GM23338 (cell line): ENCODE results near the gene AKAP10. TPM values are rescaled to one million over a fixed set of nuclear protein-coding genes. Genes with fewer than 3 reads are reported as not detected.

ENCODE experiments used
- ATAC-seq: fragments of 200-7000 bp; cut with Tn5 transposase; 3 replicates; pipeline ENCODE4 v1.9.1; 2020
- DNase-seq: peaks from one replicate; pipeline ENCODE4 v3.0.0-alpha.2; 2015; ENCODE audit warnings: low spot score
- H2AFZ ChIP-seq: fragments of 200-600 bp; sonication (generic); 2 replicates; pipeline ENCODE4 v1.8.0; 2016; ENCODE audit warnings: antibody characterized with exemption, mild to moderate bottlenecking, moderate library complexity
- H3F3A ChIP-seq: fragments of 200-600 bp; sonication (generic); replicated peaks from 2 replicates; pipeline ENCODE4 v1.8.0; 2017; ENCODE audit warnings: antibody characterized with exemption, mixed run types, low read depth
- H3K27ac ChIP-seq: fragments of 200-600 bp; sonication (generic); 2 replicates; pipeline ENCODE4 v1.6.1; 2016; ENCODE audit warnings: low read depth
- H3K27me3 ChIP-seq: fragments of 200-600 bp; sonication (generic); 2 replicates; pipeline ENCODE4 v1.8.0; 2016; ENCODE audit warnings: mild to moderate bottlenecking, mixed run types, moderate library complexity; ENCODE audit not compliant: insufficient read depth
- H3K36me3 ChIP-seq: fragments of 200-600 bp; sonication (generic); 2 replicates; pipeline ENCODE4 v1.8.0; 2016; ENCODE audit warnings: mild to moderate bottlenecking; ENCODE audit not compliant: insufficient read depth
- H3K4me1 ChIP-seq: fragments of 200-600 bp; sonication (generic); 2 replicates; pipeline ENCODE4 v1.8.0; 2016; ENCODE audit warnings: mild to moderate bottlenecking, moderate library complexity; ENCODE audit not compliant: insufficient read depth
- H3K4me2 ChIP-seq: fragments of 200-600 bp; sonication (generic); 2 replicates; pipeline ENCODE4 v1.7.1; 2017; ENCODE audit warnings: mixed run types
- H3K4me3 ChIP-seq: fragments of 200-600 bp; sonication (generic); 2 replicates; pipeline ENCODE4 v1.6.1; 2016; ENCODE audit warnings: mixed run types
- H3K79me2 ChIP-seq: fragments of 200-600 bp; sonication (generic); replicated peaks from 2 replicates; pipeline ENCODE4 v1.8.0; 2017; ENCODE audit warnings: mild to moderate bottlenecking; ENCODE audit not compliant: insufficient read depth
- H3K9me2 ChIP-seq: fragments of 200-600 bp; sonication (generic); 2 replicates; pipeline ENCODE4 v1.8.0; 2017; ENCODE audit not compliant: insufficient read depth
- H4K20me1 ChIP-seq: fragments of 200-600 bp; sonication (generic); replicated peaks from 2 replicates; pipeline ENCODE4 v1.8.0; 2017; ENCODE audit warnings: mild to moderate bottlenecking; ENCODE audit not compliant: insufficient read depth
- H3K27ac Mint-ChIP-seq: 2 replicates; pipeline ENCODE4 v1.8.0; 2020; ENCODE audit warnings: inconsistent platforms, mild to moderate bottlenecking, moderate library complexity, mixed read lengths
- H3K27me3 Mint-ChIP-seq: 3 replicates; pipeline ENCODE4 v1.8.0; 2022; ENCODE audit warnings: low read depth, mild to moderate bottlenecking, moderate library complexity, mixed read lengths, inconsistent platforms; ENCODE audit not compliant: insufficient read depth, poor library complexity
- H3K36me3 Mint-ChIP-seq: 3 replicates; pipeline ENCODE4 v1.8.0; 2021; ENCODE audit warnings: low read depth, mild to moderate bottlenecking, inconsistent platforms, moderate library complexity, mixed read lengths
- H3K4me1 Mint-ChIP-seq: 3 replicates; pipeline ENCODE4 v1.8.0; 2020; ENCODE audit warnings: mild to moderate bottlenecking, inconsistent platforms, mixed read lengths
- H3K4me3 Mint-ChIP-seq: 3 replicates; pipeline ENCODE4 v1.8.0; 2021; ENCODE audit warnings: moderate library complexity, mild to moderate bottlenecking, inconsistent platforms, mixed read lengths
- H3K9me3 Mint-ChIP-seq: 3 replicates; pipeline ENCODE4 v1.8.0; 2020; ENCODE audit warnings: moderate library complexity, mild to moderate bottlenecking, inconsistent platforms, mixed read lengths
- CREB1 ChIP-seq: fragments of 250-450 bp; sonication (Bioruptor Pico); IDR thresholded peaks from 2 replicates; pipeline ENCODE4 v1.5.0; 2020; ENCODE audit warnings: low read depth, mild to moderate bottlenecking, moderate library complexity
- CTCF ChIP-seq, 2 experiments: fragments of 200-600 bp in 1 of 2; sonication (generic) in 1 of 2; conservative IDR thresholded peaks; 2 replicates each; pipeline versions ENCODE4 v1.5.1 to v1.6.1; 2016 to 2017; ENCODE audit warnings: antibody characterized with exemption in 2 of 2, low read depth in 2 of 2, mild to moderate bottlenecking in 2 of 2, moderate library complexity in 1 of 2
- ETS1 ChIP-seq: IDR thresholded peaks from 2 replicates; pipeline ENCODE4 v1.6.1; 2016; ENCODE audit warnings: antibody characterized with exemption
- EZH2 ChIP-seq: fragments of 200-600 bp; sonication (generic); IDR thresholded peaks from one replicate; pipeline ENCODE4 v1.8.0; 2017; ENCODE audit warnings: antibody characterized with exemption, mild to moderate bottlenecking, low read depth; ENCODE audit not compliant: unreplicated experiment
- EZH2phosphoT487 ChIP-seq: fragments of 200-600 bp; sonication (generic); IDR thresholded peaks from one replicate; pipeline ENCODE4 v1.8.1; 2018; ENCODE audit warnings: antibody characterized with exemption; ENCODE audit not compliant: unreplicated experiment
- JUNB ChIP-seq: IDR thresholded peaks from one replicate; pipeline ENCODE4 v1.6.1; 2016; ENCODE audit warnings: antibody characterized with exemption; ENCODE audit not compliant: unreplicated experiment
- NANOG ChIP-seq: IDR thresholded peaks from 2 replicates; pipeline ENCODE4 v1.6.1; 2016; ENCODE audit warnings: antibody characterized with exemption, borderline replicate concordance
- POLR2AphosphoS5 ChIP-seq: IDR thresholded peaks from 2 replicates; pipeline ENCODE4 v1.6.1; 2016; ENCODE audit warnings: antibody characterized with exemption, low read depth
- STAT1 ChIP-seq: IDR thresholded peaks from one replicate; pipeline ENCODE4 v1.6.1; 2016; ENCODE audit warnings: antibody characterized with exemption; ENCODE audit not compliant: unreplicated experiment
- ZNF114 ChIP-seq: fragments of 250-450 bp; sonication (Bioruptor Pico); IDR thresholded peaks from 2 replicates; pipeline ENCODE4 v1.5.0; 2020; ENCODE audit warnings: mild to moderate bottlenecking, moderate library complexity
- ZNF331 ChIP-seq: fragments of 250-450 bp; sonication (Bioruptor Pico); IDR thresholded peaks from 2 replicates; pipeline ENCODE4 v1.5.0; 2020; ENCODE audit warnings: low read depth, mild to moderate bottlenecking, moderate library complexity
- ZNF462 ChIP-seq: fragments of 250-450 bp; sonication (Bioruptor Pico); IDR thresholded peaks from 2 replicates; pipeline ENCODE4 v1.5.0; 2020; ENCODE audit warnings: mild to moderate bottlenecking, moderate library complexity
- polyA plus RNA-seq: library from polyadenylated mRNA; unstranded; fragments of >200 nt; fragmentation: Nextera tagmentation; extraction: Ambion mirVana; gene quantifications from 2 replicates; pipeline ENCODE4 v1.2.1, GENCODE V29; 2016
- total RNA-seq: library from RNA; depleted of rRNA; stranded (reverse); fragments of >200 nt; shearing (Covaris generic); gene quantifications from 2 replicates; pipeline ENCODE4 v1.2.3, GENCODE V29; 2014
- TF ChIP-seq, protein P1 (sequence below): IDR thresholded peaks from one replicate; pipeline ENCODE4 v1.6.1; 2018; ENCODE audit warnings: antibody characterized with exemption; ENCODE audit not compliant: unreplicated experiment

Gene AKAP10
- total and polyA plus RNA-seq, 2 experiments from 2014 or later: 16.7 to 25.9 TPM

DNA sequence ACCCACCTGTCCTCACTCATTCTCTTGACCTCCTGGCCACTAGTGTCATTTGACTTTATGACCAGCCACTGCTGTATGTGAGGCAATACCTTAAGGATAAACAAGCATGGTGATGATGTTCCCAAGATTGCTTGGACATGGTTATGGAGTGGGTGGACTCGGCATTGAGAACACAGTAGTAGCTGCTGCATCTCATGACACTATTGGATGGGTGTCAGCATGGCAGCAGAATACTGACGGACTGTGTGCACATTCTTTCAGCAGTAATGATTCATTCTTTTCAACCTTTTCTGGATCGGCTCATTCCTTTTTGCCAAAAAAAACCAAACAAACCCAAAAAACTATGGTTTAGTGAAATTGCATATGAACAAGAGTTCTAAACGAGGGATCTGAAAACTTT, 45.1 kb upstream of the AKAP10 start:
- Histone ChIP-seq H3F3A (no peaks in the 10 kb centered on the region), H3K4me3 (no peak overlapping the region), H3K4me1 (no peaks in the 10 kb centered on the region), H3K79me2 (no peaks in the 10 kb centered on the region), H4K20me1 (no peaks in the 10 kb centered on the region), H3K36me3 (no peaks in the 10 kb centered on the region), H2AFZ (no peak overlapping the region), H3K27ac (no peak overlapping the region), H3K27me3 (no peaks in the 10 kb centered on the region), H3K4me2 (no peak overlapping the region), H3K9me2 (0 out of 2 replicates have a peak, but pooled peaks cover 3% of the 10 kb centered on the region)
- H3K9me3 Mint-ChIP-seq: no peaks in the 10 kb centered on the region; the same call in 2 of the 3 replicates
- H3K36me3 Mint-ChIP-seq: peaks cover under 1% of the 10 kb centered on the region; the same call in 1 of the 3 replicates
- H3K4me3 Mint-ChIP-seq: no peak overlapping the region
- H3K4me1 Mint-ChIP-seq: no peaks in the 10 kb centered on the region
- no peak for ATAC-seq
- no peak overlapping the region for H3K27ac Mint-ChIP-seq
- no peaks in the 10 kb centered on the region for H3K27me3 Mint-ChIP-seq
- TF ChIP-seq ZNF462 (CRISPR knock-in tag) (no peak), STAT1 (no peak), EZH2phosphoT487 (no peak), NANOG (no peak), JUNB (no peak), ETS1 (no peak), ZNF114 (CRISPR knock-in tag) (no peak), CTCF (conservative IDR thresholded peaks at IDR 0.05; ENCODE audit: low read depth in 2 of 2) (no peak), ZNF331 (no peak), EZH2 (no peak), POLR2AphosphoS5 (no peak), CREB1 (CRISPR knock-in tag) (no peak)
- TF ChIP-seq, protein P1, sequence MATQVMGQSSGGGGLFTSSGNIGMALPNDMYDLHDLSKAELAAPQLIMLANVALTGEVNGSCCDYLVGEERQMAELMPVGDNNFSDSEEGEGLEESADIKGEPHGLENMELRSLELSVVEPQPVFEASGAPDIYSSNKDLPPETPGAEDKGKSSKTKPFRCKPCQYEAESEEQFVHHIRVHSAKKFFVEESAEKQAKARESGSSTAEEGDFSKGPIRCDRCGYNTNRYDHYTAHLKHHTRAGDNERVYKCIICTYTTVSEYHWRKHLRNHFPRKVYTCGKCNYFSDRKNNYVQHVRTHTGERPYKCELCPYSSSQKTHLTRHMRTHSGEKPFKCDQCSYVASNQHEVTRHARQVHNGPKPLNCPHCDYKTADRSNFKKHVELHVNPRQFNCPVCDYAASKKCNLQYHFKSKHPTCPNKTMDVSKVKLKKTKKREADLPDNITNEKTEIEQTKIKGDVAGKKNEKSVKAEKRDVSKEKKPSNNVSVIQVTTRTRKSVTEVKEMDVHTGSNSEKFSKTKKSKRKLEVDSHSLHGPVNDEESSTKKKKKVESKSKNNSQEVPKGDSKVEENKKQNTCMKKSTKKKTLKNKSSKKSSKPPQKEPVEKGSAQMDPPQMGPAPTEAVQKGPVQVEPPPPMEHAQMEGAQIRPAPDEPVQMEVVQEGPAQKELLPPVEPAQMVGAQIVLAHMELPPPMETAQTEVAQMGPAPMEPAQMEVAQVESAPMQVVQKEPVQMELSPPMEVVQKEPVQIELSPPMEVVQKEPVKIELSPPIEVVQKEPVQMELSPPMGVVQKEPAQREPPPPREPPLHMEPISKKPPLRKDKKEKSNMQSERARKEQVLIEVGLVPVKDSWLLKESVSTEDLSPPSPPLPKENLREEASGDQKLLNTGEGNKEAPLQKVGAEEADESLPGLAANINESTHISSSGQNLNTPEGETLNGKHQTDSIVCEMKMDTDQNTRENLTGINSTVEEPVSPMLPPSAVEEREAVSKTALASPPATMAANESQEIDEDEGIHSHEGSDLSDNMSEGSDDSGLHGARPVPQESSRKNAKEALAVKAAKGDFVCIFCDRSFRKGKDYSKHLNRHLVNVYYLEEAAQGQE: no peak
- DNase-seq: no peak
